Heart left ventricle (tissue), 13 donors: ENCODE results near the gene PUM1.

Experiments
- CTCF ChIP-seq, 12 donors: fragments of 200-600 bp; sonication (generic) in 4 of 12; IDR thresholded peaks; one replicate each; pipeline versions ENCODE4 v1.5.0 to v1.8.0; 2018 to 2022; ENCODE audit warnings: antibody characterized with exemption in 12 of 12, mild to moderate bottlenecking in 5 of 12
- POLR2A ChIP-seq, 2 donors: fragments of 450-650 bp; IDR thresholded peaks; one replicate each; pipeline ENCODE4 v1.6.1; 2017; ENCODE audit warnings: antibody characterized with exemption in 2 of 2, mild to moderate bottlenecking in 2 of 2, moderate library complexity in 2 of 2
- donor health status: ischemic (EF 13 %, LVEDD 7.1; RV severe dilation, severe dysfunction).
- donor health status: DM: no; HTN: yes; CAD: no.
- donor health status: DM: no; HTN: no; CAD: no.
- donor health status: ischemic (EF 25% LVEDD 6.9; RV normal size, moderate dysfunction).
- donor health status: ischemic (EF 25% LVEDD 5.7; RV mildly dilated, moderate dysfunction).
- donor health status: ischemic (EF 35%, LVEDD 5.7; RV mildly dilated, moderate dysfunction).
- donor health status: nonischemic (EF 11% LVEDD 7.7; RV severe dilation, severe dysfunction).
- donor health status: DM: yes; HTN: yes; CAD: no.
- donor health status: PGD.
- donor health status: ischemic (EF 29% LVEDD 5.4; RV normal size, mild dysfunction).
- donor health status: nonischemic (EF 23%, LVEDD 6.1; RV moderate dilation, normal function).

GRCh38 chr1:30908696-30909364 is 156.7 kb downstream of the PUM1 start, which contains the start of gene SDC3:
- no peak for TF ChIP-seq POLR2A (IDR thresholded peaks at IDR 0.05)
- no peak for TF ChIP-seq CTCF (IDR thresholded peaks at IDR 0.05)
